HepG2 (cell line): ENCODE measurements around the gene TXNIP. TPM values are rescaled to one million over a fixed set of nuclear protein-coding genes. Genes with fewer than 3 reads are reported as not detected.

Experiments
- AHDC1 ChIP-seq: sonication (generic); formaldehyde crosslinking; IDR thresholded peaks from 2 replicates; pipeline ENCODE4 v1.5.1; 2020; ENCODE audit warnings: mild to moderate bottlenecking, missing genetic modification reagents, borderline replicate concordance
- AHR ChIP-seq: IDR thresholded peaks from 2 replicates; pipeline ENCODE4 v1.6.1; 2018; ENCODE audit warnings: missing genetic modification reagents, missing compliant biosample characterization
- CBX5 ChIP-seq: sonication (generic); formaldehyde crosslinking; IDR thresholded peaks from 2 replicates; pipeline ENCODE4 v1.4.0; 2020; ENCODE audit warnings: missing genetic modification reagents, borderline replicate concordance
- DNMT3B ChIP-seq: conservative IDR thresholded peaks from 2 replicates; pipeline ENCODE4 v1.6.1; 2016; ENCODE audit warnings: missing biosample characterization, control low read depth
- HNF4A ChIP-seq: sonication (generic); formaldehyde crosslinking; IDR thresholded peaks from 2 replicates; pipeline ENCODE4 v1.4.0; 2020; ENCODE audit warnings: missing genetic modification reagents
- HNRNPK ChIP-seq: fragments of 200-400 bp; formaldehyde crosslinking; IDR thresholded peaks from 2 replicates; pipeline ENCODE4 v1.6.1; 2018; ENCODE audit warnings: low read length, low read depth, moderate library complexity, mild to moderate bottlenecking; ENCODE audit not compliant: poor library complexity, severe bottlenecking
- IRF2 ChIP-seq: IDR thresholded peaks from 2 replicates; pipeline ENCODE4 v1.6.1; 2018; ENCODE audit warnings: missing genetic modification reagents, missing compliant biosample characterization
- KDM1A ChIP-seq: IDR thresholded peaks from 2 replicates; pipeline ENCODE4 v1.6.1; 2016; ENCODE audit warnings: missing compliant biosample characterization
- MED13 ChIP-seq: sonication (generic); formaldehyde crosslinking; IDR thresholded peaks from 2 replicates; pipeline ENCODE4 v1.5.0; 2020; ENCODE audit warnings: missing genetic modification reagents
- MLXIP ChIP-seq: sonication (generic); formaldehyde crosslinking; IDR thresholded peaks from 2 replicates; pipeline ENCODE4 v1.9.0; 2021; ENCODE audit warnings: missing genetic modification reagents, borderline replicate concordance
- RXRA ChIP-seq: sonication (generic); formaldehyde crosslinking; IDR thresholded peaks from 2 replicates; pipeline ENCODE4 v1.5.1; 2020; ENCODE audit warnings: missing genetic modification reagents
- THAP9 ChIP-seq: sonication (generic); formaldehyde crosslinking; IDR thresholded peaks from 2 replicates; pipeline ENCODE4; 2020; ENCODE audit warnings: missing genetic modification reagents, mild to moderate bottlenecking, borderline replicate concordance
- TP53 ChIP-seq: sonication (generic); formaldehyde crosslinking; conservative IDR thresholded peaks from 2 replicates; pipeline ENCODE4 v1.4.0; 2020; ENCODE audit warnings: missing genetic modification reagents
- ZNF775 ChIP-seq: sonication (generic); formaldehyde crosslinking; IDR thresholded peaks from 2 replicates; pipeline ENCODE4 v1.4.0; 2020; ENCODE audit warnings: missing genetic modification reagents, mild to moderate bottlenecking, moderate library complexity, borderline replicate concordance
- ZNF790 ChIP-seq: sonication (generic); formaldehyde crosslinking; IDR thresholded peaks from 2 replicates; pipeline ENCODE4 v1.8.0; 2022; ENCODE audit warnings: missing genetic modification reagents, mild to moderate bottlenecking, borderline replicate concordance
- ZNF816 ChIP-seq: sonication (generic); formaldehyde crosslinking; IDR thresholded peaks from 2 replicates; pipeline ENCODE4 v1.8.0; 2022; ENCODE audit warnings: missing genetic modification reagents, mild to moderate bottlenecking, borderline replicate concordance
- polyA plus RNA-seq, 8 experiments: library from polyadenylated mRNA; depleted of rRNA in 3 of 8; stranded (reverse) in 7 of 8; unstranded in 1 of 8; fragments of >200 nt; fragmentation: Illumina TruSeq in 4 of 8; extraction: Trizol in 4 of 8; gene quantifications; 2 replicates each; pipeline versions ENCODE4 v1.2.1 to v1.2.3, GENCODE V29; 2011 to 2016; ENCODE audit warnings: low read depth in 4 of 8, missing spikeins in 1 of 8, mixed read lengths in 1 of 8; ENCODE audit not compliant: insufficient read depth in 1 of 8
- total RNA-seq, 5 experiments: library from RNA; depleted of rRNA; stranded (reverse); fragments of >200 nt; fragmentation: Illumina TruSeq; extraction: Trizol; gene quantifications; 2 replicates each; pipeline ENCODE4 v1.2.3, GENCODE V29; 2016; ENCODE audit warnings: low read depth in 1 of 5

Gene TXNIP
- total and polyA plus RNA-seq, 2 of the 13 experiments (the other 11 are each of a cell fraction or from before 2014, with no cell fraction given), result 24.4 to 237 TPM

GRCh38 chr1:145996433-145997015, at the start of gene TXNIP (continued):
- TF ChIP-seq AHDC1 (CRISPR knock-in tag) (peak; percentile 78; the same call in 1 of the 2 replicates), THAP9 (CRISPR knock-in tag) (peak; percentile 82; the same call in 1 of the 2 replicates), HNRNPK (peak; percentile 86), ZNF790 (CRISPR knock-in tag) (peak; percentile 87), MLXIP (CRISPR knock-in tag) (peak; percentile 100), IRF2 (peak; percentile 92), DNMT3B (peak; percentile 94), MED13 (CRISPR knock-in tag) (peak; percentile 80; the same call in 1 of the 2 replicates), ZNF816 (peak; percentile 75; the same call in 1 of the 2 replicates), KDM1A (CRISPR knock-in tag) (peak; percentile 24; the same call in 1 of the 2 replicates), ZNF775 (CRISPR knock-in tag) (0 out of 2 replicates have a peak, but pooled peaks have one; percentile 65), HNF4A (CRISPR knock-in tag) (peak; percentile 77), CBX5 (CRISPR knock-in tag) (peak; percentile 80; the same call in 1 of the 2 replicates), TP53 (CRISPR knock-in tag) (no peak), RXRA (CRISPR knock-in tag) (peak; percentile 82), AHR (peak; percentile 60)
